ENCODE data around the gene ATP6V1D.
"Not testable (repeated sequence)": the region's sequence is repeated elsewhere in the genome, so short reads cannot be mapped to it uniquely, and the experiment has no call there.

The ATP6V1D gene

GRCh38 chr14:67365476-67365875 is 5.9 kb upstream of the ATP6V1D start:
- DNase-seq: no peak

GRCh38 chr14:67360470-67361206 is 1.0 kb upstream of the ATP6V1D start:
- no peak for DNase-seq

DNA sequence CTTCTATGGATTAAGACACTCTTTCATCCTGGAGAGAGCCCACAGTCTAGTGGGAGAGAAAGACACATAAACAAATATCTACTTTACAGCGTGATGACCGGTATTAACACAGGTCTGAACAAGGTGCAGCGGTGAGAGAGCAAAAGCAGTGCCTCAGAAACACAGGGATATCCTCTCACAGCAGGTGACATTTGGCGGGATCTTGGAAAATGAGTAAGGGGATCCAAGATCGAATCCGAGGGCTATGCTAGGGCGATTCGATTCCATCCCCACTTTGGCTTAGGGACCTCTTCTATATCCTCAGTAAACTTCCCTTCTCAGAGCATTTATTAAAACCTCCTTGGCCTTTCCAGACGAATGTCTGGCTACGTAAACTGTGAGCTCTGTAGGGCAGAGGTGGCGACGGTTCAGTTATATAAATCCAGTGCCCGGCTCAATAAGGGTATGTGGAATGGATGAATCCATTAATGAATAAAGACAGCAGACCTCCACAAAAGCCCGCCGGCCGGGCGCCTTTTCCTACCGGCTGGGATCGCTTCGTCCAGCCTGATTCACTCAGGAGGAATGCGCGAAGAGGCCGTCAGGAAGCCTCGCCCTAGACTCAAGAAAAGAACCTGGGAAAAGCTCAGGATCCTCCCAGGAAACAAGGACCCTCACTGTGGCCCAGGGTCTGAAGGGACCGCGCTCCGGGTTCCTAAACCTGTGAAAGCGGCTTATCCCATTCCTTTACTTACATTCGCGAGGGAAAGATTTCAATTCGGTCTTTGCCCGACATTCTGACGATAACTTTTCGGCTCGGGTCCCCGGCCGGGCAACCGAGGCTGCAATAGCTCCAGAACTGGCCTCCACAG is 455 bp downstream of the ATP6V1D start:
- DNase-seq: no peak

DNA sequence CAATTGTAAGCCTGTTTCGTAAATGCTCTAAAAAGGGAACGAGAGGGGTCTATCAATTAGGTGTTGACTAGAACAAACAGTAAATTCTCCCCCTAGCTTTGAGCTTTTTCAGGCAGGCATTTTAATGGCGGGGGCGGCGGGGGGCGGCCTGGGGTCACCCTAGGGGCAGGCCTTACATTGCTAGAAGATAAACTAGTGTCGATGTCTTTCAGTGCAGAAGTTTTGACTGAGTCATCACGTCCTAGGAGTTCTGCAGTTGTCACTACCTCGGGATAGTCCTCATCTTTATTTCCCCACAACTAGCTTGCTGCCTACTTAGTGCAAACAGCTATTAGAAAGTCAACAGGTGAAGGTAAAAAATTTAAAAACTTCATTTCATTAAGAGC is 1.6 kb downstream of the ATP6V1D start:
- DNase-seq: no peak

- no peak for DNase-seq
These were observed 2.2 kb downstream of the ATP6V1D start for GRCh38 chr14:67357186-67357968.

DNA sequence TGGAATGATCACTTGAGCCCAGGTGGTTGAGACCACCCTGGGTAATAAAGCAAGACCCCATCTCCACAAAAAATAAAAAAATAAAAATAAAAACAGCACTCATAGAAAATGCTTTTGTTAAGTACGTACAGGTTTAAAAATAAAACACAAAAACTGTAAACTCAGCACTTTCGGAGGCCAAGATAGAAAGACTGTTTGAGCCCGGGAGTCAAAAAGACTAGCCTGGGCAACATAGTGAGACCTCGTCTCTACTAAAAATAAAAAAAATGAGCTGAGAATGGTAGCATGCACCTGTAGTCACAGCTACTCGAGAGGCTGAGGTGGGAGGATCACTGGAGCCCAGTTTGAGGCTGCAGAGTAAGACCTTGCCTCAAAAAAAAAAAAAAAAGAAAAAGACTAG is 7.5 kb downstream of the ATP6V1D start:
- DNase-seq: no peak

- no peak for DNase-seq
These were observed 14.0 kb downstream of the ATP6V1D start for GRCh38 chr14:67345583-67345982.

DNA sequence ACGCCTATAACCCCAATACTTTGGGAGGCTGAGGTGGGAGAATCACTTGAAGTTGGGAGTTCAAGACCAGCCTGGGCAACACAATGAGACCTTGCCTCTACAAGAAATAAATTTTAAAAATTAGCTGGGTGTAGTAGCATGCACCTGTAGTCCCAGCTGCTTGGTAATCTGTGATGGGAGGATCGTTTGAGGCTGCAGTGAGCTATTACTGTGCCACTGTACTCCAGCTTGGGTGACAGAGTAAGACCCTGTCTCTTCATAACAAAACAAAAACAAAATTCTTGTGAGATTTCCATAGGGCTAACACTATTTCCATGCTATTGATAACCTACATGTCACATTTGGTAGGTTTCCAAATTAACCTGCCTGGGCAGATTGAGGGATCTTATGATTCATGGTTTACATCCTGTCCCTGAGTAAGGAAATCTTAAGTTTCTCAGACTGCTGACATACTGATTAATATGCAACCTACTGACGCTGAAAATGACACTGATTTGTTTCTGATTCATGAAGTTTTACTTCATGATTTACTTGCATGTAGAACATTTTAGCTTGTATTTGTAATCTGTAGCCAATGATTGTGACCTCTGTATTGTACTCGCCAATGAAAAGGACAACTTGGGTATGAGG is 15.9 kb downstream of the ATP6V1D start:
- DNase-seq: no peak

- not testable (repeated sequence) for DNase-seq
These were observed 18.4 kb downstream of the ATP6V1D start for GRCh38 chr14:67341231-67341630.

GRCh38 chr14:67335781-67336180 is 23.8 kb downstream of the ATP6V1D start:
- no peak for DNase-seq

DNA sequence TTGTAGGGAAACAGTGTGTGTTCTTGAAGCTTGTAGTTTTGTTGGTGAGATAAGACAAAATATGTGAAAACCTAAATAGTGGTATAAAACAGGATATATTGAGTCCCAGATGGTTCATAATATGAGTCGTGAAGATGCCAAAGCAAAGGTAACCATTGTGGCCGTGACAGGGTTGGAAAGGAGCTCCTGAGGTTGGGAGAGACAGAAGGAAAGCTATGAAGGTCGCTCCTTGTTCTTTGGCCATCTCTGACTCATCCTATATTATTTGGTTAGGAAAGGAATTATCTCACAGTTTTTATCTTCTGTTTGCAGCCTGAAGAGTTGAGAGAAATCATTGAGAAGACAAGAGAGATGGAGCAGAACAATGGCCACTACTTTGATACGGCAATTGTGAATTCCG is 27.1 kb downstream of the ATP6V1D start:
- no peak for DNase-seq

- no peak for DNase-seq
These were observed 28.1 kb downstream of the ATP6V1D start for GRCh38 chr14:67331368-67332125.

- DNase-seq: not testable (repeated sequence)
These were observed 29.9 kb downstream of the ATP6V1D start for GRCh38 chr14:67329666-67330065.

- DNase-seq: no peak
These were observed 40.5 kb downstream of the ATP6V1D start for GRCh38 chr14:67319142-67319541.

GRCh38 chr14:67317822-67318221 is 41.8 kb downstream of the ATP6V1D start:
- no peak for DNase-seq

- no peak for DNase-seq
These were observed 46.5 kb downstream of the ATP6V1D start for GRCh38 chr14:67313153-67313552.

GRCh38 chr14:67311868-67312267 is 47.7 kb downstream of the ATP6V1D start:
- no peak for DNase-seq

All from hippocampal formation (tissue), 2 donors.